Measurements from ENCODE around the gene KCTD5. TPM values are rescaled to one million over a fixed set of nuclear protein-coding genes. Genes with fewer than 3 reads are reported as not detected.
"Not testable (repeated sequence)": the region's sequence is repeated elsewhere in the genome, so short reads cannot be mapped to it uniquely, and the experiment has no call there.

KCTD5 gene
- total RNA-seq, 1 donor from 2014 or later = 55.4 TPM

DNA sequence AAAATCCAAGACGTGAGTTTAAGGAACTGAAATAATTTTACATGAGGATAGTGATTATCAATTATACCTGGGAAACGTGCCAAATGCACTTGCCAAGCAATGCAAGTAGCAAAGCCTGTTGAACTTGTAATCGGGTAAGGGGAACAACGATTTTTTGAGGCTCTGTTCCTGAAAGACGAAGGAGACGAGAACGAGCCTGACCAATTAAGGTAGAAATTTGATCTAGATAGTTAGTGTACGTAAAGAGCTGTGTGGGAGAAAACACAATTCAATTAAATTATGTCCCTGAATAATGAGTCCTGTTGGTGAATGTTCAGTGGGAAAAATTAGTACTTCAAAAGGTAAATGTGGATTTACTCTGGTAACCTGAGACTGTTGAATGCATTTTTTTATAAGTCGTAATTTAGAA lies 17.7 kb upstream of the KCTD5 start:
- Histone ChIP-seq H3K4me2 (ENCODE audit: low read length) (peak overlapping the region; percentile 57), H3K27ac (ENCODE audit: low read depth, low read length) (no peak overlapping the region), H3K9me3 (ENCODE audit: insufficient read depth, low read depth, low read length) (no peaks in the 10 kb centered on the region), H3K4me1 (ENCODE audit: insufficient read depth, low read length) (no peaks in the 10 kb centered on the region), H2AFZ (ENCODE audit: low read depth, low read length) (no peak overlapping the region), H3K27me3 (ENCODE audit: insufficient read depth, low read length) (no peaks in the 10 kb centered on the region), H3K4me3 (ENCODE audit: insufficient read depth, low read depth, low read length) (no peak overlapping the region), H3K36me3 (ENCODE audit: insufficient read depth, low read length) (no peaks in the 10 kb centered on the region), H3K9ac (ENCODE audit: low read length) (no peak overlapping the region), H4K20me1 (ENCODE audit: insufficient read depth, low read length) (no peaks in the 10 kb centered on the region), H3K79me2 (ENCODE audit: insufficient read depth, low read length) (no peaks in the 10 kb centered on the region)
- FAIRE-seq (no peak), DNase-seq (ENCODE audit: low read depth) (no peak)
- H3K4me1 Mint-ChIP-seq (ENCODE audit: low read depth, unreplicated experiment) = peaks cover 18% of the 10 kb centered on the region
- no peak for TF ChIP-seq EZH2 (IDR thresholded peaks at IDR 0.05; ENCODE audit: insufficient read depth, low read length)
- TF ChIP-seq, protein P1, sequence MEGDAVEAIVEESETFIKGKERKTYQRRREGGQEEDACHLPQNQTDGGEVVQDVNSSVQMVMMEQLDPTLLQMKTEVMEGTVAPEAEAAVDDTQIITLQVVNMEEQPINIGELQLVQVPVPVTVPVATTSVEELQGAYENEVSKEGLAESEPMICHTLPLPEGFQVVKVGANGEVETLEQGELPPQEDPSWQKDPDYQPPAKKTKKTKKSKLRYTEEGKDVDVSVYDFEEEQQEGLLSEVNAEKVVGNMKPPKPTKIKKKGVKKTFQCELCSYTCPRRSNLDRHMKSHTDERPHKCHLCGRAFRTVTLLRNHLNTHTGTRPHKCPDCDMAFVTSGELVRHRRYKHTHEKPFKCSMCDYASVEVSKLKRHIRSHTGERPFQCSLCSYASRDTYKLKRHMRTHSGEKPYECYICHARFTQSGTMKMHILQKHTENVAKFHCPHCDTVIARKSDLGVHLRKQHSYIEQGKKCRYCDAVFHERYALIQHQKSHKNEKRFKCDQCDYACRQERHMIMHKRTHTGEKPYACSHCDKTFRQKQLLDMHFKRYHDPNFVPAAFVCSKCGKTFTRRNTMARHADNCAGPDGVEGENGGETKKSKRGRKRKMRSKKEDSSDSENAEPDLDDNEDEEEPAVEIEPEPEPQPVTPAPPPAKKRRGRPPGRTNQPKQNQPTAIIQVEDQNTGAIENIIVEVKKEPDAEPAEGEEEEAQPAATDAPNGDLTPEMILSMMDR (IDR thresholded peaks at IDR 0.05; ENCODE audit: insufficient read depth, low read depth, low read length) = no peak
- no peaks in the 10 kb centered on the region for H3K27me3 Mint-ChIP-seq (ENCODE audit: low read depth, unreplicated experiment)
- H3K36me3 Mint-ChIP-seq (ENCODE audit: low read depth, unreplicated experiment) = peaks cover 13% of the 10 kb centered on the region
- H3K9me3 Mint-ChIP-seq (ENCODE audit: unreplicated experiment) = no peaks in the 10 kb centered on the region
- no peak overlapping the region for H3K4me3 Mint-ChIP-seq (ENCODE audit: unreplicated experiment)
- H3K27ac Mint-ChIP-seq (ENCODE audit: unreplicated experiment) = no peak overlapping the region

DNA sequence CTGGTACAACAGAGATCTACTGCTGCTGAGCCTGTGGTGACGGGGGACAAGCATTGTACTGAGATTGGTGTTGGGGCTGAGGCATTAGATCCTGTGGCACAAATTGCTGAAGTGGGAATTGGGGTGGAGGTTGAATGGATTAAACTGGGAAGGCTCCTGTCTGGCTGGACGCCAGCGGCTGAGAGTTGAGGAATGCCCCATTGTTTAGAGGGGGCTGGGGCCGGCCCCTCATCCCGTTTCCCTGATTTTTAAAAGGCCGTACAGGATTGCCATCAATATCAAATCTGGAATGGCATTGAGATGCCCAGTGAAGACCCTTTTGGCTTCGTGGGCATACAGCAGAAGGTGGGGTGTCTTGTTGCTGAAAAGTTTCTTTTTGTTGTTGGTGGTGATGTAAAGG lies 15.7 kb upstream of the KCTD5 start:
- H3K36me3 ChIP-seq (ENCODE audit: insufficient read depth, low read length); DNase-seq (ENCODE audit: low read depth); H4K20me1 ChIP-seq (ENCODE audit: insufficient read depth, low read length); H3K27ac Mint-ChIP-seq (ENCODE audit: unreplicated experiment); H2AFZ ChIP-seq (ENCODE audit: low read depth, low read length); H3K9me3 ChIP-seq (ENCODE audit: insufficient read depth, low read depth, low read length); H3K27me3 Mint-ChIP-seq (ENCODE audit: low read depth, unreplicated experiment); H3K4me2 ChIP-seq (ENCODE audit: low read length); H3K27ac ChIP-seq (ENCODE audit: low read depth, low read length); FAIRE-seq; H3K27me3 ChIP-seq (ENCODE audit: insufficient read depth, low read length); H3K79me2 ChIP-seq (ENCODE audit: insufficient read depth, low read length); H3K4me3 ChIP-seq (ENCODE audit: insufficient read depth, low read depth, low read length); H3K9me3 Mint-ChIP-seq (ENCODE audit: unreplicated experiment); H3K9ac ChIP-seq (ENCODE audit: low read length); H3K4me1 ChIP-seq (ENCODE audit: insufficient read depth, low read length); H3K4me3 Mint-ChIP-seq (ENCODE audit: unreplicated experiment): not testable (repeated sequence)
- peaks cover 16% of the 10 kb centered on the region for H3K4me1 Mint-ChIP-seq (ENCODE audit: low read depth, unreplicated experiment)
- peaks cover 13% of the 10 kb centered on the region for H3K36me3 Mint-ChIP-seq (ENCODE audit: low read depth, unreplicated experiment)

DNA sequence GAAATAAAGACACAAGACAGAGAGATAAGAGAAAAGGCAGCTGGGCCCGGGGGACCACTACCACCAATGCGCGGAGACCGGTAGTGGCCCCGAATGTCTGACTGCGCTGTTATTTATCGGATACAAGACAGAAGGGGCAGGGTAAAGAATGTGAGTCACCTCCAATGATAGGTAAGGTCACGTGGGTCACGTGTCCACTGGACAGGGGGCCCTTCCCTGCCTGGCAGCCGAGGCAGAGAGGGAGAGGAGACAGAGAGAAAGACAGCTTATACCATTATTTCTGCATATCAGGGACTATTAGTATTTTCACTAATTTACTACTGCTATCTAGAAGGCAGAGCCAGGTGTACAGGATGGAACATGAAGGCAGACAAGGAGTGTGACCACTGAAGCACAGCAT lies 12.7 kb upstream of the KCTD5 start:
- not testable (repeated sequence) for H3K27me3 ChIP-seq (ENCODE audit: insufficient read depth, low read length); H3K4me3 ChIP-seq (ENCODE audit: insufficient read depth, low read depth, low read length); H3K9me3 ChIP-seq (ENCODE audit: insufficient read depth, low read depth, low read length); H3K27me3 Mint-ChIP-seq (ENCODE audit: low read depth, unreplicated experiment); H3K27ac Mint-ChIP-seq (ENCODE audit: unreplicated experiment); H3K9ac ChIP-seq (ENCODE audit: low read length); FAIRE-seq; H3K4me2 ChIP-seq (ENCODE audit: low read length); H4K20me1 ChIP-seq (ENCODE audit: insufficient read depth, low read length); H3K9me3 Mint-ChIP-seq (ENCODE audit: unreplicated experiment); H3K27ac ChIP-seq (ENCODE audit: low read depth, low read length); H3K4me1 Mint-ChIP-seq (ENCODE audit: low read depth, unreplicated experiment); DNase-seq (ENCODE audit: low read depth); H3K79me2 ChIP-seq (ENCODE audit: insufficient read depth, low read length); H3K4me1 ChIP-seq (ENCODE audit: insufficient read depth, low read length); H3K36me3 ChIP-seq (ENCODE audit: insufficient read depth, low read length); H2AFZ ChIP-seq (ENCODE audit: low read depth, low read length)
- H3K4me3 Mint-ChIP-seq (ENCODE audit: unreplicated experiment) = peak overlapping the region; percentile 62
- peaks cover 10% of the 10 kb centered on the region for H3K36me3 Mint-ChIP-seq (ENCODE audit: low read depth, unreplicated experiment)

DNA sequence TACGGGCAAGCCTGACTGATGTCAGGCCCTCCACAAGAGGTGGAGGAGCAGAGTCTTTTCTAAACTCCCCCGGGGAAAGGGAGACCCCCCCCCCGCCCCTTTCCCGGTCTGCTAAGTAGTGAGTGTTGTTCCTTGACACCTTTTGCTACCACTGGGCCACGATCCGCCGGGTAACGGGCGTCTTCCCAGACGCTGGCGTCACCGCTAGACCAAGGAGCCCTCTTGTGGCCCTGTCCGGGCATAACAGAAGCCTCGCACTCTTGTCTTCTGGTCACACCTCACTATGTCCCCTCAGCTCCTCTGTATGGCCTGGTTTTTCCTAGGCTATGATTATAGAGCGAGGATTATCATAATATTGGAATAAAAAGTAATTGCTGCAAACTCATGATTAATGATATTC lies 12.3 kb upstream of the KCTD5 start:
- Mint-ChIP-seq H3K4me3 (ENCODE audit: unreplicated experiment) (peak overlapping the region; percentile 60), H3K36me3 (ENCODE audit: low read depth, unreplicated experiment) (peaks cover 10% of the 10 kb centered on the region)
- not testable (repeated sequence) for H3K27ac ChIP-seq (ENCODE audit: low read depth, low read length); H3K4me2 ChIP-seq (ENCODE audit: low read length); H3K9me3 Mint-ChIP-seq (ENCODE audit: unreplicated experiment); H3K27me3 Mint-ChIP-seq (ENCODE audit: low read depth, unreplicated experiment); H3K4me1 Mint-ChIP-seq (ENCODE audit: low read depth, unreplicated experiment); FAIRE-seq; H3K4me1 ChIP-seq (ENCODE audit: insufficient read depth, low read length); H3K79me2 ChIP-seq (ENCODE audit: insufficient read depth, low read length); H3K36me3 ChIP-seq (ENCODE audit: insufficient read depth, low read length); H3K27ac Mint-ChIP-seq (ENCODE audit: unreplicated experiment); H3K9ac ChIP-seq (ENCODE audit: low read length); H2AFZ ChIP-seq (ENCODE audit: low read depth, low read length); H3K27me3 ChIP-seq (ENCODE audit: insufficient read depth, low read length); H4K20me1 ChIP-seq (ENCODE audit: insufficient read depth, low read length); DNase-seq (ENCODE audit: low read depth); H3K4me3 ChIP-seq (ENCODE audit: insufficient read depth, low read depth, low read length); H3K9me3 ChIP-seq (ENCODE audit: insufficient read depth, low read depth, low read length)
- TF ChIP-seq, protein P1 (IDR thresholded peaks at IDR 0.05; ENCODE audit: insufficient read depth, low read depth, low read length) = peak; percentile 45
